ENCODE results near the gene INTS3.

DNA sequence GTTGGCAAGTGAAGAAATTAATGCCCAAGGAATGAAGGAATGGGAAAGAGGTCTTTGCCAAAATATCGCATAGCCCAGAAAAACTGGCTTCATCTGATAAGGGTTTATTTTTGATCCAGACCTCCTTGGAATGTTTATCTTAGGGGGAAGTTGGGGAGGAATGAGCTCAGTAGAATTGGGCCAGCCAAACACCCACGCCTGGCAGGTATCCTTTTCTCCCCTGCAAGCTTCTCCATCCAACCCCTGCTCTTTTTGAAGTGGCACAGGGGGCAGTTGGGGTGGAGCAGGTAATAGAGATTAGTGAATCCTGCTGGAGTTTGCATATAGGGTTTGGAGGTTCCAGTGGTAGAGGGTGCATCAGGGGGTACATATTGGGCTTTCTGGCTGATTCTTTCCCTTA is 21.1 kb downstream of the INTS3 start:
- TF ChIP-seq, protein P1, sequence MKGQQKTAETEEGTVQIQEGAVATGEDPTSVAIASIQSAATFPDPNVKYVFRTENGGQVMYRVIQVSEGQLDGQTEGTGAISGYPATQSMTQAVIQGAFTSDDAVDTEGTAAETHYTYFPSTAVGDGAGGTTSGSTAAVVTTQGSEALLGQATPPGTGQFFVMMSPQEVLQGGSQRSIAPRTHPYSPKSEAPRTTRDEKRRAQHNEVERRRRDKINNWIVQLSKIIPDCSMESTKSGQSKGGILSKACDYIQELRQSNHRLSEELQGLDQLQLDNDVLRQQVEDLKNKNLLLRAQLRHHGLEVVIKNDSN (IDR thresholded peaks at IDR 0.05), result no peak
- TF ChIP-seq EP300 (IDR thresholded peaks at IDR 0.05; ENCODE audit: borderline replicate concordance), result no peak
- no peak for TF ChIP-seq CEBPB (IDR thresholded peaks at IDR 0.05)
- TF ChIP-seq NFIC (IDR thresholded peaks at IDR 0.05), result no peak
- TF ChIP-seq, protein P2, sequence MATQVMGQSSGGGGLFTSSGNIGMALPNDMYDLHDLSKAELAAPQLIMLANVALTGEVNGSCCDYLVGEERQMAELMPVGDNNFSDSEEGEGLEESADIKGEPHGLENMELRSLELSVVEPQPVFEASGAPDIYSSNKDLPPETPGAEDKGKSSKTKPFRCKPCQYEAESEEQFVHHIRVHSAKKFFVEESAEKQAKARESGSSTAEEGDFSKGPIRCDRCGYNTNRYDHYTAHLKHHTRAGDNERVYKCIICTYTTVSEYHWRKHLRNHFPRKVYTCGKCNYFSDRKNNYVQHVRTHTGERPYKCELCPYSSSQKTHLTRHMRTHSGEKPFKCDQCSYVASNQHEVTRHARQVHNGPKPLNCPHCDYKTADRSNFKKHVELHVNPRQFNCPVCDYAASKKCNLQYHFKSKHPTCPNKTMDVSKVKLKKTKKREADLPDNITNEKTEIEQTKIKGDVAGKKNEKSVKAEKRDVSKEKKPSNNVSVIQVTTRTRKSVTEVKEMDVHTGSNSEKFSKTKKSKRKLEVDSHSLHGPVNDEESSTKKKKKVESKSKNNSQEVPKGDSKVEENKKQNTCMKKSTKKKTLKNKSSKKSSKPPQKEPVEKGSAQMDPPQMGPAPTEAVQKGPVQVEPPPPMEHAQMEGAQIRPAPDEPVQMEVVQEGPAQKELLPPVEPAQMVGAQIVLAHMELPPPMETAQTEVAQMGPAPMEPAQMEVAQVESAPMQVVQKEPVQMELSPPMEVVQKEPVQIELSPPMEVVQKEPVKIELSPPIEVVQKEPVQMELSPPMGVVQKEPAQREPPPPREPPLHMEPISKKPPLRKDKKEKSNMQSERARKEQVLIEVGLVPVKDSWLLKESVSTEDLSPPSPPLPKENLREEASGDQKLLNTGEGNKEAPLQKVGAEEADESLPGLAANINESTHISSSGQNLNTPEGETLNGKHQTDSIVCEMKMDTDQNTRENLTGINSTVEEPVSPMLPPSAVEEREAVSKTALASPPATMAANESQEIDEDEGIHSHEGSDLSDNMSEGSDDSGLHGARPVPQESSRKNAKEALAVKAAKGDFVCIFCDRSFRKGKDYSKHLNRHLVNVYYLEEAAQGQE (IDR thresholded peaks at IDR 0.05; ENCODE audit: low read depth), result no peak
- no peak for TF ChIP-seq FOXM1 (IDR thresholded peaks at IDR 0.05; ENCODE audit: borderline replicate concordance, low read depth)
- no peak for TF ChIP-seq EGR1 (IDR thresholded peaks at IDR 0.05)
- TF ChIP-seq YY1 (IDR thresholded peaks at IDR 0.05; ENCODE audit: low read depth), result no peak
- TF ChIP-seq RAD21 (IDR thresholded peaks at IDR 0.05; ENCODE audit: low read depth), result no peak
- no peak for TF ChIP-seq TEAD4 (IDR thresholded peaks at IDR 0.05)
- TF ChIP-seq, protein P3, sequence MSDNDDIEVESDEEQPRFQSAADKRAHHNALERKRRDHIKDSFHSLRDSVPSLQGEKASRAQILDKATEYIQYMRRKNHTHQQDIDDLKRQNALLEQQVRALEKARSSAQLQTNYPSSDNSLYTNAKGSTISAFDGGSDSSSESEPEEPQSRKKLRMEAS (IDR thresholded peaks at IDR 0.05), result no peak
- TF ChIP-seq TAF1 (IDR thresholded peaks at IDR 0.05; ENCODE audit: low read depth), result no peak
- no peak for TF ChIP-seq CREB1 (IDR thresholded peaks at IDR 0.05; ENCODE audit: low read depth)
- TF ChIP-seq ZBTB7A (IDR thresholded peaks at IDR 0.05; ENCODE audit: low read depth), result no peak
